Thyroid gland (tissue), 4 donors: ENCODE results near the gene MPIG6B.

Experiments
- POLR2A ChIP-seq, 2 donors: fragments of 450-650 bp; IDR thresholded peaks; one replicate each; pipeline ENCODE4 v1.6.1; 2017; ENCODE audit warnings: antibody characterized with exemption in 2 of 2, mild to moderate bottlenecking in 2 of 2, moderate library complexity in 1 of 2
- TF ChIP-seq, protein P1 (sequence below), 6 experiments: fragments of 200-600 bp in 3 of 6; fragments of 450-650 bp in 3 of 6; sonication (generic) in 3 of 6; IDR thresholded peaks; one replicate each; pipeline ENCODE4 v1.5.1; 2016 to 2019; ENCODE audit warnings: antibody characterized with exemption in 6 of 6, mild to moderate bottlenecking in 2 of 6, inconsistent platforms in 1 of 6, moderate library complexity in 1 of 6

GRCh38 chr6:31741815-31742214, 18.6 kb downstream of the MPIG6B start:
- TF ChIP-seq, protein P1, sequence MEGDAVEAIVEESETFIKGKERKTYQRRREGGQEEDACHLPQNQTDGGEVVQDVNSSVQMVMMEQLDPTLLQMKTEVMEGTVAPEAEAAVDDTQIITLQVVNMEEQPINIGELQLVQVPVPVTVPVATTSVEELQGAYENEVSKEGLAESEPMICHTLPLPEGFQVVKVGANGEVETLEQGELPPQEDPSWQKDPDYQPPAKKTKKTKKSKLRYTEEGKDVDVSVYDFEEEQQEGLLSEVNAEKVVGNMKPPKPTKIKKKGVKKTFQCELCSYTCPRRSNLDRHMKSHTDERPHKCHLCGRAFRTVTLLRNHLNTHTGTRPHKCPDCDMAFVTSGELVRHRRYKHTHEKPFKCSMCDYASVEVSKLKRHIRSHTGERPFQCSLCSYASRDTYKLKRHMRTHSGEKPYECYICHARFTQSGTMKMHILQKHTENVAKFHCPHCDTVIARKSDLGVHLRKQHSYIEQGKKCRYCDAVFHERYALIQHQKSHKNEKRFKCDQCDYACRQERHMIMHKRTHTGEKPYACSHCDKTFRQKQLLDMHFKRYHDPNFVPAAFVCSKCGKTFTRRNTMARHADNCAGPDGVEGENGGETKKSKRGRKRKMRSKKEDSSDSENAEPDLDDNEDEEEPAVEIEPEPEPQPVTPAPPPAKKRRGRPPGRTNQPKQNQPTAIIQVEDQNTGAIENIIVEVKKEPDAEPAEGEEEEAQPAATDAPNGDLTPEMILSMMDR (IDR thresholded peaks at IDR 0.05): no peak
- TF ChIP-seq POLR2A (IDR thresholded peaks at IDR 0.05): no peak
